ENCODE measurements around the gene PHF23. TPM values are rescaled to one million over a fixed set of nuclear protein-coding genes. Genes with fewer than 3 reads are reported as not detected.

PHF23 gene
- total and polyA plus RNA-seq, 9 of the 15 experiments (the other 6 are each of a cell fraction or from before 2014, with no cell fraction given) = 7.4 to 87.5 (median 33.7) TPM

DNA sequence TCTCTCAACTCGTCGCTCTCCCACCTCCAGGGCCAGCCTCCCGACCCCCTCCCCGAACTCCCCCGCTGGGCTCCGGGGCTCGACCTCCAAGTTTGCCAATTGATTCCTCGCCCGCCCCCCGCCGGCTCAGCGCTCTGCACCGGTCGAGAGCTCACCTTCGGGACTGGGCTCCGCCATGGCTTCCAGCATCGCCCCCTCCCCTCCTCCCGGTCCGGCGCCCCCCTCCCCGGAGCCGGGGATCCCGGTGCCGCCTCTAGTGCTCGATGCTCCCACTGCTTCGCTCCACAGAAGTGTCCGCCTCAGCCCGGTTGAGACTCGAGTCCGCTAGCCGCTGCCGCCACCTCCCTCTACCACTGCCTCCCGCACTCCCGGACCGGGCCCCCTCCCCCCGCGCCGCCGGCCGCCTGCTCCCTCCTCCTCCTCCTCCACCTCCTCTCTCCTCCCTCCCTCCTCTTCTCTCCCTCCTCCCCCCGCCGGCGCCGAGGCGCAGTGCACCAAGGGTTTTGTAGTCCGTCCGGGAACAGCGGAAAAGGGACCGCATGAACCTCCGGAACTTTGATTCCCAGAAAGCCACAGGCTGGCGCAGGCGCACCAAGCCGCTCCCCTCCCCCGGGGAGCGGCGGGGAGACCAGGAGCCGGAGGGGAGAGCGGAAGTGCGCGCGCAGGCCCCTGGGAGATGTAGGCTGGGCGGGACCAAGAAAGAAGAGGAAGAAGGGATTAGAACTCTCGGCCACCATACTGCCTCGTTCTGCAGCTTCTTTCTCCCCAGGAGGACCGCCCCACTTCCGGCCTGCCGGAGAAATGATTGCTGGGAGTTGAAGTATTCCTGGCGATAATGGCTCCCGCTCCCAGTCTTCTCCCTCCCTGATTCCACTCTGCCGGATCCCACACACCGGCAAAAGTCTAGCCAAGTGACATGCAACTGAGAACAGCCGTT is at the start of gene PHF23 (continued):
- peak; percentile 85 for TF ChIP-seq ETS1 (conservative IDR thresholded peaks at IDR 0.05; ENCODE audit: control insufficient read depth, low read depth, low read length)
- no peak for TF ChIP-seq ZNF584 (CRISPR knock-in tag; IDR thresholded peaks at IDR 0.05; ENCODE audit: low read depth)
- TF ChIP-seq FOXJ2 (tag; IDR thresholded peaks at IDR 0.05) = 0 out of 2 replicates have a peak, but pooled peaks have one; percentile 30
- TF ChIP-seq FOXP4 (CRISPR knock-in tag; IDR thresholded peaks at IDR 0.05; ENCODE audit: borderline replicate concordance) = no peak
- TF ChIP-seq POLR2AphosphoS5 (IDR thresholded peaks at IDR 0.05; ENCODE audit: control insufficient read depth, insufficient read depth, low read depth, low read length) = 0 out of 2 replicates have a peak, but pooled peaks have one; percentile 46
- TF ChIP-seq TFAP4 (CRISPR knock-in tag; IDR thresholded peaks at IDR 0.05; ENCODE audit: borderline replicate concordance) = peak; percentile 70; the same call in 1 of the 2 replicates
- TF ChIP-seq FOS (IDR thresholded peaks at IDR 0.05; ENCODE audit: extremely low read depth, insufficient read length) = no peak
- no peak for TF ChIP-seq HINFP (tag; conservative IDR thresholded peaks at IDR 0.05; ENCODE audit: low read depth)
- peak; percentile 46; the same call in 1 of the 2 replicates for TF ChIP-seq GMEB1 (CRISPR knock-in tag; IDR thresholded peaks at IDR 0.05)
- no peak for TF ChIP-seq HDAC6 (IDR thresholded peaks at IDR 0.05; ENCODE audit: low read depth, low read length)
- TF ChIP-seq NRF1 (conservative IDR thresholded peaks at IDR 0.05 in 1 of 2, IDR thresholded peaks at IDR 0.05 in 1 of 2) = peak; percentile 98
- TF ChIP-seq RB1 (IDR thresholded peaks at IDR 0.05; ENCODE audit: low read depth) = 0 out of 2 replicates have a peak, but pooled peaks have one; percentile 29
- TF ChIP-seq CHD4 (IDR thresholded peaks at IDR 0.05; ENCODE audit: insufficient read depth, insufficient replicate concordance, low read depth, low read length, poor library complexity, severe bottlenecking) = no peak
- TF ChIP-seq FOXO4 (CRISPR knock-in tag; IDR thresholded peaks at IDR 0.05) = no peak
- TF ChIP-seq NFIX (CRISPR knock-in tag; IDR thresholded peaks at IDR 0.05; ENCODE audit: low read depth) = no peak

All from K562 (cell line).